ENCODE measurements around the gene STYK1.

STYK1 gene

GRCh38 chr12:10673659-10674384 is at the start of gene STYK1:
Gene STYK1, minus strand, starts transcription at chr12:10674052. Its CDS starts 39,434 bp downstream, at chr12:10634618.
- TF ChIP-seq CTCF (IDR thresholded peaks at IDR 0.05; ENCODE audit: extremely low read depth, insufficient read depth, missing control alignments), result peak; percentile 93
- in situ Hi-C loops (cut with MboI; ENCODE audit: low pct_unique_long_range_greater_than_20kb, low sequenced_read_pairs, unreplicated experiment), result no loop called here
- peak; percentile 78 for DNase-seq (ENCODE audit: low spot score)

GRCh38 chr12:10722905-10723746 is 49.3 kb upstream of the STYK1 start, which contains the start of gene YBX3:
Gene YBX3, minus strand, starts transcription at chr12:10723323. Its CDS starts 212 bp downstream, at chr12:10723111.
- peak; percentile 88 for DNase-seq (ENCODE audit: low spot score)
- TF ChIP-seq CTCF (IDR thresholded peaks at IDR 0.05; ENCODE audit: extremely low read depth, insufficient read depth, missing control alignments), result no peak
- in situ Hi-C loops (cut with MboI; ENCODE audit: low pct_unique_long_range_greater_than_20kb, low sequenced_read_pairs, unreplicated experiment), result no loop called here

GRCh38 chr12:10722502-10722904 is 48.7 kb upstream of the STYK1 start:
- TF ChIP-seq CTCF (IDR thresholded peaks at IDR 0.05; ENCODE audit: extremely low read depth, insufficient read depth, missing control alignments), result no peak
- in situ Hi-C loops (cut with MboI; ENCODE audit: low pct_unique_long_range_greater_than_20kb, low sequenced_read_pairs, unreplicated experiment), result no loop called here
- peak; percentile 78 for DNase-seq (ENCODE audit: low spot score)

- in situ Hi-C loops (cut with MboI; ENCODE audit: low pct_unique_long_range_greater_than_20kb, low sequenced_read_pairs, unreplicated experiment), result no loop called here
- DNase-seq (ENCODE audit: low spot score), result peak; percentile 74
- no peak for TF ChIP-seq CTCF (IDR thresholded peaks at IDR 0.05; ENCODE audit: extremely low read depth, insufficient read depth, missing control alignments)
These were observed 48.0 kb upstream of the STYK1 start for GRCh38 chr12:10721651-10722501.

GRCh38 chr12:10720974-10721650 is 47.3 kb upstream of the STYK1 start:
- no peak for DNase-seq (ENCODE audit: low spot score)
- in situ Hi-C loops (cut with MboI; ENCODE audit: low pct_unique_long_range_greater_than_20kb, low sequenced_read_pairs, unreplicated experiment), result no loop called here

More at GRCh38 chr12:10720974-10721650, 47.3 kb upstream of the STYK1 start:
- no peak for TF ChIP-seq CTCF (IDR thresholded peaks at IDR 0.05; ENCODE audit: extremely low read depth, insufficient read depth, missing control alignments)

Measured in GM13977 (cell line).